IPS-20b (cell line): ENCODE data around the gene ADGRE3.

Source experiments
- H3K27ac ChIP-seq: one replicate; pipeline ENCODE4 v1.5.1; 2013; ENCODE audit warnings: low read length
- H3K27me3 ChIP-seq: 2 replicates; pipeline ENCODE4 v1.6.1; 2013; ENCODE audit warnings: mild to moderate bottlenecking, low read length, inconsistent platforms; ENCODE audit not compliant: insufficient read depth
- H3K36me3 ChIP-seq: 2 replicates; pipeline ENCODE4 v1.6.1; 2013; ENCODE audit warnings: low read depth, mild to moderate bottlenecking, inconsistent platforms, low read length, moderate library complexity; ENCODE audit not compliant: insufficient read depth
- H3K4me1 ChIP-seq: 2 replicates; pipeline ENCODE4 v1.6.1; 2013; ENCODE audit warnings: mild to moderate bottlenecking, control low read depth, inconsistent platforms, low read length, moderate library complexity; ENCODE audit not compliant: insufficient read depth
- H3K4me3 ChIP-seq: 2 replicates; pipeline ENCODE4 v1.5.1; 2013; ENCODE audit warnings: mild to moderate bottlenecking, low read length, inconsistent platforms
- H3K9ac ChIP-seq: 2 replicates; pipeline ENCODE4 v1.6.1; 2013; ENCODE audit warnings: low read depth, mild to moderate bottlenecking, inconsistent platforms, low read length, moderate library complexity
- H3K9me3 ChIP-seq: 2 replicates; pipeline ENCODE4 v1.6.1; 2013; ENCODE audit warnings: mild to moderate bottlenecking, low read depth, low read length, inconsistent platforms; ENCODE audit not compliant: insufficient read depth

Gene ADGRE3

DNA sequence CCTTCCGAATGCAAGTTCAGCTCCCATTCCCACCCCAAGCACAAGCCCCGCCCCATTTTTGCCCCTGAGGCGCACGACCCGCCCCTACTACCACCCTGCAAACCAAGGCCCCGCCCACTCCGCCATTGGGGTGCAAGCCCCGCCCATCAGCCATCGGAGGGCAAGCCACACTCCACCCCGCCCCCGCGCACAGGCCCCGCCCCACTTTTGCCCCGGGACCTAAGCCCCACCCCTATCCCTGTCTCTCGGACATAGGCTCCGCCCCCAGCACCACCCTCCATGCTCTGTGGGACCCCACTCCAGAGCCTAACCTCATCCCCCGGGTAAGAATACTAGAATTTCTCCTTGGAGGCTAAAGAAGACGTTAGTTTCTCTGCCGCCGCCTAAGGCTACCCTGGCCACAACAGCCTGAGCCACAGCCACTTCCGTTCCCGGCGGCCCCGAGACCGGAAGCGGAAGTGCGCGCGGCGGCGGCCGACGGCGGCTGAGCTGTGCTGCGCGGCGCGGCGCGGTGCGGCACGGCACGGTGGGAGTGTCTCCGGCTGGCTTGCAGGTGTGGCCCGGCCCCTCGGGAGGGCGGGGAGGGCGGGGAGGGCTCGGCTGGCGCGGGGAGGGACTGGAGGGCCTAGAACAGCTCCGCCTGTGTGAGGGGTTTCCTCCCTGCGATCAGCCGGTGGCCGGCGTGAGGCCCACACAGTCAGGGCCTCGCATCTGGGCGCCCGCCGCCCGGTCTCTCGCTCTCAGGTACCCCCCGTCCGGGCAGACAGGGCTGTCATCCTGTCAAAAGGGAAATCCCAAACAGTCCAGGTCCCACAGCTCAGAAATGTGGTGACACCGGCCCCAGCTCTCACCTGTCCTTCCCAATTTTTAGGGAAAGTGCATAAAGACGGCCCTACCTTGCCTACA lies 15.2 kb upstream of the ADGRE3 start, which contains the start of gene ZNF333:
TSS of gene ZNF333 (plus strand) at position 451 of the 906 bp plus-strand sequence. CDS start 3,444 bp downstream, outside the sequence.
- Histone ChIP-seq H3K4me1 (no peaks in the 10 kb centered on the region; the same call in 1 of the 2 replicates), H3K9ac (peak within 1 kb of the TSS; percentile 83; the same call in 1 of the 2 replicates), H3K27me3 (no peaks in the 10 kb centered on the region), H3K27ac (no peak within 1 kb of the TSS), H3K9me3 (no peaks in the 10 kb centered on the region), H3K4me3 (peak within 1 kb of the TSS; percentile 97), H3K36me3 (no peaks in the 10 kb centered on the region)

DNA sequence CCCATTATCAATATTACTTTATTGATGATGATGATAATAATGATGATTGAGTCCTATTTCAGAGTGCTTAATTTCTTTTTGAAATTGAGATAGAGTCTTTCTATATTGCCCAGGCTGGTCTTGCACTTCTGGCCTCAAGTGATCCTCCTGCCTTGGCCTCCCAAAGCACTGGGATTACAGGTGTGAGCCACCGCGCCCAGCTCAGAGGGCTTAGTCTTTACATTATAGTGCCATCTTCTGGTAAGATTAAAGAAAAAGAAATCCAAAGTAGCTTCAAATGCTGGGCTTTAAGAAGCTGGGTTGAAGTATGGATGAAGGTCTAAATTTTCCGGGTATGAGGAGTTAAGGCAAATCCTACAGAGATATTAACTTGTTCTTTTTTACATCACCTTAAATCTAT lies 11.8 kb upstream of the ADGRE3 start:
- Histone ChIP-seq H3K27me3 (no peaks in the 10 kb centered on the region), H3K4me1 (no peaks in the 10 kb centered on the region; the same call in 1 of the 2 replicates), H3K36me3 (no peaks in the 10 kb centered on the region), H3K9ac (no peak overlapping the region), H3K27ac (no peak overlapping the region), H3K9me3 (no peaks in the 10 kb centered on the region), H3K4me3 (no peak overlapping the region)

DNA sequence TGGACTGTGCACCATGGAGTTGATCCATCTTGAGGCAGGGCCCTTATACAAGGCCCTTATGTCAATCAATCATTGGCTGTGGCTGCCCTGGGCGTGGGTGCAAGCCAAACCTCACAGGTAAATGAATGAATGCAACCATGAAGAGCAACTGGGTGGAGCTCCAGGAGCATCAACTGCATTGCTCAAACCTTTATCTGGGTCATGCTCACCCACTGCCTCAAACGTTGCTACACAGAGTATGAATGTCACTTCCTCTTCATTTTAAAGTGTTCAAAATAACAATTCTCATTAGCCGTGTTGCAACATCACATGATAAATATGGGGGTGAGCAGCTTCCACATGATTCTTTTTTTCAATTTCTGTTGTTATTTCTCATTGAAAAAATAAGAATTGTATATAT lies 8.8 kb upstream of the ADGRE3 start:
- no peak overlapping the region for H3K9ac ChIP-seq
- H3K4me3 ChIP-seq: no peak overlapping the region
- H3K27ac ChIP-seq: no peak overlapping the region
- no peaks in the 10 kb centered on the region for H3K36me3 ChIP-seq
- H3K4me1 ChIP-seq: no peaks in the 10 kb centered on the region
- no peaks in the 10 kb centered on the region for H3K9me3 ChIP-seq
- H3K27me3 ChIP-seq: no peaks in the 10 kb centered on the region

DNA sequence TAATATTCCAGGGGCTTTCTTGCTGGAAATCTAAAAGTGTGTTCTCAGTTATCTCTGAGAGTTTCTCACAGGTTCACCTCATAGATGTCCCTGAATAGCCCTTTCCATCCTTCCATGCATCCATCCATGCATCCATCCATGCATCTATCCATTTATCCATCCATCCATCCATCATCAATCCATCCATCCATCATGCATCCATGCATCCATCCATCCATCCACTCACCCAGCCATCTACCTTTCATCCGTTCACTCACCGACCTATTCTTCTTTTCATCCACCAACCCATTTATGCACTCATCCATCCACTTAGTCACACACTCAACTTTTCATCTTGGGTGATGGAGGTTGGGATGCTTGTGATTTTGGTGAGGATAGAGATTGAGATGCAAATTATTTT lies 7.4 kb upstream of the ADGRE3 start:
- no peaks in the 10 kb centered on the region for H3K9me3 ChIP-seq

GRCh38 chr19:14678199-14678598 lies 3.6 kb upstream of the ADGRE3 start:
- Histone ChIP-seq H3K9ac (no peak overlapping the region), H3K4me1 (no peaks in the 10 kb centered on the region), H3K27ac (no peak overlapping the region), H3K9me3 (no peaks in the 10 kb centered on the region), H3K4me3 (no peak overlapping the region), H3K36me3 (no peaks in the 10 kb centered on the region), H3K27me3 (no peaks in the 10 kb centered on the region; the same call in 1 of the 2 replicates)

More for the DNA sequence above, 7.4 kb upstream of the ADGRE3 start:
- no peaks in the 10 kb centered on the region for H3K36me3 ChIP-seq
- no peak overlapping the region for H3K4me3 ChIP-seq
- H3K27me3 ChIP-seq: no peaks in the 10 kb centered on the region; the same call in 1 of the 2 replicates
- H3K27ac ChIP-seq: no peak overlapping the region
- no peaks in the 10 kb centered on the region for H3K4me1 ChIP-seq
- H3K9ac ChIP-seq: no peak overlapping the region

DNA sequence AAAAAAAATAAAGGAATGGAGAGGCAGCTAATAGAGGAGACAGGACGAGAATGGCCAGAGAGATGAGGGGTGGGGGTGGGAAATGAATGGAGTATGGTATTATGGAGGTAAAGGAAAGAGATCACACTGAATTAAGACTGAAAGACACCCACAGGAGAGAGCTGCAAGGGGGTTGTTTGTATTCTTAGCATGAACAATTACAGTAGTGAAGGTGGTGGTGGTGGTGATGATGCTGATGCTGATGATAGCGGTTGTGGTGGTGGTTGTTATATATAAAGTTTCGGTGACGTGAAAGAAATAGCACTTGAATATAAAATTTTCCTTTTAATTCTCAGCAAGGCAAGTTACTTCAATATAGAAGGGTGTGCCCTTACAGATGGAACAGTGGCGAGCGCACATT lies 2.8 kb upstream of the ADGRE3 start:
- Histone ChIP-seq H3K9me3 (no peaks in the 10 kb centered on the region), H3K27ac (no peak overlapping the region), H3K4me1 (no peaks in the 10 kb centered on the region), H3K27me3 (no peaks in the 10 kb centered on the region; the same call in none of the 2 replicates), H3K4me3 (no peak overlapping the region), H3K36me3 (no peaks in the 10 kb centered on the region), H3K9ac (no peak overlapping the region)

DNA sequence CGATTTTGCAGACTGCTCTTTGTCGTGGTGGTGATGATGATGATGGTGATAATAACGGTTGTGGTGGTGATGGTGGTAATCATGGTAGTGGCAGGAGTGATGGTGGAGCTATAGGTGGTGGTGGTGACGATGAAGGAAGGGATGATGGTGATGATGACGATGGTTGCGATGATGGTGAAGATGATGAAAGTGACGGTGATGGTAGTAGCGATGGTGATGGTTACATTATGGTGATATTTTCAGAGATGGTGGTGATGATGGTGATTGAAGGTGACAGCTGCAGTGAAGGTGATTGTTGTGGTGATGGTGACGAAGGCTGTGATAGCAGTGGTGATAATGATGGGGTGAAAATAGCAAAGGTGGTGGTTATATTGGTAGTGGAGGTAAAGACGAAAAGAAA lies 2.1 kb upstream of the ADGRE3 start:
- Histone ChIP-seq H3K36me3 (no peaks in the 10 kb centered on the region), H3K9ac (no peak overlapping the region), H3K4me1 (no peaks in the 10 kb centered on the region), H3K27ac (no peak overlapping the region), H3K27me3 (no peaks in the 10 kb centered on the region; the same call in none of the 2 replicates), H3K4me3 (no peak overlapping the region), H3K9me3 (no peaks in the 10 kb centered on the region)

DNA sequence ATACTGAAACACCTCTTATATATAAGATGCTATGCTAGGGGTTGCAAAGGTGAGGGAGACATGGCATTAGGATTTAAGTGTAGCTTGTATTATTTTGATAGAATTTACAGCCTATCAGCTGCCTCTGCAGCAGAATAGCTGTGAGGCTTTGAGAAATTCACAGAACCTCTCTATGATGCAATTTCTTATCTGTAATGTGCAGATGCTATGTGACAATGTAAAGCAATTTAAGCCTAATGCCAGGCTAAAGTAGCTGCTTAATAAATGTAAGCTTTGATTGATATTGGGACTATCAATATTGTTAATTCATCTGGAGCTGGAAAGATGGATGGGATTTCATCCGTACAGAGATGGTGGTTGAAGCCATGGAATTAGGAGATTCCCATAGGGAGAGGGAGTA lies 1.6 kb downstream of the ADGRE3 start:
- Histone ChIP-seq H3K4me3 (no peak overlapping the region), H3K27me3 (no peaks in the 10 kb centered on the region; the same call in none of the 2 replicates), H3K36me3 (no peaks in the 10 kb centered on the region), H3K4me1 (no peaks in the 10 kb centered on the region), H3K9me3 (no peaks in the 10 kb centered on the region), H3K9ac (no peak overlapping the region), H3K27ac (no peak overlapping the region)

DNA sequence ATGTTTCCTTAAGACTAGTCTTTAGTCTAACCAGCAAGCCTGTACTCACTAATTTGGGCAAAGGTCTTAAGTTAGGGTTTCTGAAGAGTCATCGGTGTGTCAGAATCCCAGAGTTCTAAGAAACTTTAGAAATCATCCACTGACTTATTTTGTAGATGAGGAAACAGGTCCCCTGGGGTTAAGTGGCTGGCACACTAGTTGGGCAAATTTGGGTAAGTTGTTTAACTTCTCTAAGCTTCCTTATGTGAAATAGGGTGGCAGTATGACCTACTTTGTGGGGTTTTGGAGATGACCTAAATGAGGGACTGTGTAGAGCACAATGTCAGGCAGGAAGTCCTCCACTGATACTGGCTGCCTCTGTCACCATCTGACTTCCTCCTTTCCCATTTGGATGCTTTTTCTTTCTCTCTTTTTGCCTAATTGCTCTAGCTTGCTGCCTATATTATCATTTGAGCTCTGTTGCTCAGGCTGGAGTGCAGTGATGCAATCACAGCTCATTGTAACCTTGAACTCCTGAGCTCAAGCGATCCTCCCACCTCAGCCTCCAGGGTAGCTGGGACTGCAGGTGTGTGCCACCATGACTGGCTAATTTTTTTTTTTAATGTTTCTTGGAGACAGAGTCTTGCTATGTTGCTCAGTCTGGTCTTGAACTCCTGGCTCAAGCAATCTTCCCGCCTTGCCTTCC lies 2.3 kb downstream of the ADGRE3 start:
- 0 out of 2 replicates have a peak, but pooled peaks cover 5% of the 10 kb centered on the region for H3K9me3 ChIP-seq
- H3K9ac ChIP-seq: no peak overlapping the region
- no peaks in the 10 kb centered on the region; the same call in none of the 2 replicates for H3K27me3 ChIP-seq
- no peak overlapping the region for H3K4me3 ChIP-seq
- H3K4me1 ChIP-seq: no peaks in the 10 kb centered on the region
- H3K36me3 ChIP-seq: no peaks in the 10 kb centered on the region
- H3K27ac ChIP-seq: no peak overlapping the region

- no peak overlapping the region for H3K4me3 ChIP-seq
- no peak overlapping the region for H3K27ac ChIP-seq
- peaks cover 12% of the 10 kb centered on the region; the same call in 1 of the 2 replicates for H3K9me3 ChIP-seq
- H3K36me3 ChIP-seq: no peaks in the 10 kb centered on the region
- no peak overlapping the region for H3K9ac ChIP-seq
- no peaks in the 10 kb centered on the region for H3K4me1 ChIP-seq
- no peaks in the 10 kb centered on the region; the same call in none of the 2 replicates for H3K27me3 ChIP-seq
Observed at GRCh38 chr19:14670408-14670807, 4.2 kb downstream of the ADGRE3 start.

DNA sequence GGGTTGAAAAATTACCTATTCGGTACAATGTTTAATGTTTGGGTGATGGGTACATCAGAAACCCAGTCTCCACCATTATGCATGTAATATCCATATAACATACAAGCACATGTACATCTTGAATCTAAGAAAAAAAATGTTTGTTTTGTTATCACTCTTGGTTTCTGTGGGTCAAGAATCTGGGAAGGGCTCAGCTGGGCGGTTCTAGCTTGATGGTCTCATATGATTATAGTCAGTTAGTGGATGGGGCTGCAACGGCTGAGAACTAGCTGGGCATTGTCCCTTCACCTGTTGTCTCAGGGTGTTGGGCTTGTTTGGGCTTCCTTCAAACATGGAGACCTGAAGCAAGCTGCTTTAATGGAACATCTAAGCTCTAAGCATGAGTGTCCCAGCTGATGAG lies 4.7 kb downstream of the ADGRE3 start:
- Histone ChIP-seq H3K4me3 (no peak overlapping the region), H3K36me3 (no peaks in the 10 kb centered on the region)

More for the DNA sequence above, 4.7 kb downstream of the ADGRE3 start:
- Histone ChIP-seq H3K4me1 (no peaks in the 10 kb centered on the region), H3K27ac (no peak overlapping the region), H3K9ac (no peak overlapping the region), H3K27me3 (no peaks in the 10 kb centered on the region; the same call in none of the 2 replicates), H3K9me3 (peaks cover 12% of the 10 kb centered on the region; the same call in 1 of the 2 replicates)
